NCI-H510A treated with DMSO at 0.1 percent for 48 hours (cell line): ENCODE data around the gene TBCK.
"Not testable (repeated sequence)": the region's sequence is repeated elsewhere in the genome, so short reads cannot be mapped to it uniquely, and the experiment has no call there.

Experiments
- DNase-seq: peaks from one replicate; lab custom pipeline; 2025; lab: John Stamatoyannopoulos, UW

Gene TBCK

DNA sequence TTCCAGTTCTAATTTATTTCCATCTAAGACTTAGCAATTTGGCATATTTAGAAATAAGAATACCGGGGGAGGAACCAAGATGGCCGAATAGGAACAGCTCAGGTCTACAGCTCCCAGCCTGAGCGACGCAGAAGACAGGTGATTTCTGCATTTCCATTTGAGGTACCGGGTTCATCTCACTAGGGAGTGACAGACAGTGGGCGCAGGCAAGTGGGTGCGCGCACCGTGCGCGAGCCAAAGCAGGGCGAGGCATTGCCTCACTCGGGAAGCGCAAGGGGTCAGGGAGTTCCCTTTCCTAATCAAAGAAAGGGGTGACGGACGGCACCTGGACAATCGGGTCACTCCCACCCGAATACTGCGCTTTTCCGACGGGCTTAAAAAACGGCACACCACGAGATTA lies 102.7 kb downstream of the TBCK start:
- DNase-seq, result not testable (repeated sequence)

DNA sequence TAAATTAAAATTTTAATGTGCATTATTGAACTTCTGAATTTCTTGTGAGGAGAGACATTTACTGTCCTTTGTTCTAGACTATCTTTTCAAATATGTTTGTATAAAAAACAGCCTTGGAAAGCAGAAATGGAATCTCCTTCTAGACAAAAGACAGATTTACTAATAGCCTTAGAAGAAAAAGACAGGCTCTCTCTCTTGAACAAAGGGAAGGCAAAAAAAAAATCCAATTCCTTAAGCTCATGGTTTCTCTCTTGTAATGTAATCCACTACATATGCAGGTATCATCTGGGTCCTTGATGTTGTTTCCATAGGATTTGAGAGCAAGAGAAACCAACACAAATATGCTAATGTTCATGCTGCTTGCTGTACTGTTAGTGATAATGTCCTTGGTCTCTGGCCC lies 106.0 kb downstream of the TBCK start:
- DNase-seq, result no peak

DNA sequence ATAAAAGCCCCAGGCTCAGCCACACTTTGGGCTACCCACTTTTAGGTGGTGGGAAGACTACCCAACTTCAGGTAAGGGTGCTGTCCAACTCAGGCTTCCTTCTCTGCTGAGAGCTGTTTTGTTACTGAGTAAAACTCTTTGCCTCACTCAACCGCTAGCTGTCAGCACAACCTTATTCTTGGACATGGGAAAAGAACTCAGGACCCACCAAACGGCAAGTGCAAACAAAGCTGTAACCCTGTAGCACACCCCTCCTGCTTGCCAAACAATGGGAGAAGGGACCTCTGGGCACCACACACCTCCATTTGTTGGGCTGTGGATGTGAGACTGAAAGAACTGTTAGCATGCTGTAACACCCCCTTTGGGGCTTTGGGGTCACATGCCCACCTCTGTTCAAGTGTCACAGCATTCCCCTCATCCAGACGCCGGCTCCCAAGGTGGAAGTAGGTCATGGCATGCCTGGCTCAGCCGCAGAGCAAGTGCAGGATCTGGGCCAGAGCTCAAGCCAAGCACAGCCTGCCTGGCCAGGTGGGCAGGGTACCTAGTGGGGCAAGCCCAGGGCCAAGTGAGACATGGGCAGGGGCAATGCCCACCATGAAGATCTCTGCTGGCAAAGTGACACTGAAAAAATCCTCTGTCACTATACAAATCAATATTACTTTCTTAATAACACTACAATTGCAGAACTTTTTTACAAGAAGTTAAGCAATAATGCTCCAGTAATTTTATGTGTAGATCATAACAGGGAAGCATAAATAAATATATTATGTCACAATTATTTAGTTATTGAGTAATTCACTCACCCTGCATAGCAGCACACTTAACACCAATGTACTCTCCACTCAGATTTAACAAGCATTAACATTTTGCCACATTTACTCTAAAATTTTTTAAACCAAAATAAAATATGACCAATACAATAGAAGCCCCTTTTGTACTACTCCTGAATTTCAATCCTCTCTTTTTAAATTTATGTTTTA lies 107.2 kb downstream of the TBCK start:
- DNase-seq, result no peak

DNA sequence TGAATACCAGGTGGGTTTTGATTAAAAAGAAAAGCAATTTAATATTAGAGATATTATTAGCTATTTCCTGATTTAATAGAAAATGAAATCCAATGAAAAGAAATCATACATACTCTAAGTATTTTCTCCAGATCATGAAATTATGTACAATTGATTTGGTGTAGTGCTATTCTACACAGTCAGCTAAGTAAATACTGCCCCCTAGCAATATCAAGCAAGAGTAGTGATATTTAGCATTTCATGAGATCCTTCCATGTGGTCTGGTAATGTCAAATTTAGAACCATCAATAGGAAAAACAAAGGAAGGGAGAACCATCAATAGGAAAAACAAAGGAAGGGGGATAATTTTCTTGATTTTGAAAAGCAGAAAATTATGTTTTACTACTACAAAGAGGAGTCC lies 114.6 kb downstream of the TBCK start:
- DNase-seq, result no peak

DNA sequence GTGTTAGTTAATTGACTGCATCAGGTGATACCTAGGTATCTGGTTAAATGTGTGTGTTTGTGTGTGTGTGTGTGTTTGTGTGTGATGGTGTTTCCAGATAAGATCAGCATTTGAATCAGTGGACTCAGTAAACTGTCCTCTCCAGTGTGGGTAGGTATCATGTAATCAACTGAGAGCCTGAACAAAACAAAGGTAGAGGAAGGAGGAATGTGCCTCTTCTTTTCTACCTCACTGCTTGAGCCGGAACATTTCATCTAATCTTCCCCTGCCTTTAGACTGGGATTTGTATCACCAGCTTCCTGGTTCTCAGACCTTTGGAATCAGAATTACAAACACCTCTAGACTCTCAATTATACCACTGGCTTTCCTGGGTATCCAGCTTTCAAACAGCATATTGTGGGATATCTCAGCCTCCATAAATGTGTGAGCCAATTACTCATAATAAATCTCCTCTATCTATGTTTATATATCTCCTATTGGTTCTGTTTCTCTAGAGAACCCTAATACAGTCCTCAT lies 120.5 kb downstream of the TBCK start:
- no peak for DNase-seq

DNA sequence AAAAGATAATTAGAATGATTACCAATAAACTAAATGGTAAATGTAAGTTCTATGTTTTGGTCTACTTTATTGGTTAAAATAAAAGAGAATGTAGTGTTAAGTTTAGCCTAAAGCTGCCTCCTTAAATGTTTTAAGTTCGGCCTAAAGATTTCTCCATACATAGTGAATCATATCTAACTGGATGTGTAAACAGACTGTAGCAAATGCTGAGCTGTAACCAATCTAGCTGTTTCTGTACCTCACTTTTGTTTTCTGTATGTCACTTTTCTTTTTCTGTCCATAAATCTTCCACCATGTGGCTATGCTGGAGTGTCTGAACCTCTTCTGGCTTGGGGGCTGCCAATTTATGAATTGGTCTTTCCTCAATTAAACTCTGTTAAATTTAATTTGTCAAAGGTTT lies 121.2 kb downstream of the TBCK start:
- no peak for DNase-seq

DNA sequence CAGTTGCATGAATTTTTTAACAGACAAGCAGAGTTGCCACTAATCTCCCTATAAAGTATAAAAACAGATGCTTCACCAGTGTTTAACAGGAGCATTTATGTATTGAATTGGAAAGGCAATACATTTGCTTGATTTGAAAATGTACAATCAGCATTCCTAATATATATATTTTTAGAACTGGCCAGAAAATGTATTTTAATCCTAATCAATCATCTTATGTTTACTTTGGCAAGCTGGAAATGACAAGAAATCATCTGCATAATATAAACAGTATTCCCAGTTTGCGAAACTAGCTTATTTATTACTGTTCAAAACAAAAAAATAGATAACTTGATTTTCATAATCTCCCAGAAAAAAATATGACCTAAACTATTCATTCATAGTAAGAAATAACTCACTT lies 123.9 kb downstream of the TBCK start:
- DNase-seq, result no peak

DNA sequence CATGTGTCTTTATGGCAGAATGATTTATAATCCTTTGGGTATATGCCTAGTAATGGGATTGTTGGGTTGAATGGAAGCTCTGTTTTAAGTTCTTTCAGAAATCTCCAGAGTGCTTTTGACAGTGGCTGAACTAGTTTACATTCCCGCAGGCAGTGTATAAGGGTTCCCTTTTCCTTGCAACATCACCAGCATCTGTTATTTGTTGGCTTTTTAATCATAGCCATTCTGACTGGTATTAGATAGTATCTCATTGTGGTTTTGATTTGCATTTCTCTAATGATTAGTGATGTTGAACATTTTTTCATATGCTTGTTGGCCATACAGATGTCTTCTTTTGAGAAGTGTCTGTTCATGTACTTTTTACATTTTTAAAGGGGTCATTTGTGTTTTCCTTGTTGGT lies 129.8 kb downstream of the TBCK start:
- DNase-seq, result no peak

DNA sequence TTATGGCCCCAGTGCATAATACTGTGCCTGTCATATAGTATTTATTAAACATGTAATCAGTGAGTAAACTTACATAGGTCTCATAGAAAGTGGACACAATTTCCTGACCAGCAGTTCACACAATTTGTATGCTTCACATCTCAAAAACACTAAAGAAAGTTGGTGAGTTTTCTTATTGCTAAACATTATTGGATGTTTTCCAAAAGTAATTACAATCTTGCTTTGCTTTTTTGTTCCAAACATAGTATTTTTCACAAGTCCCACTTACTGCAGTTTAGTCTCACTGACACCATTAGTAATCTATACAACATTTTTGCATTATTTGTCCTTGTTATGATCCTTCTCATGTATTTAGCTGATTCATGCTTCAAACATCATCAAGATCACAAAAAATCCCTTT lies 132.5 kb downstream of the TBCK start:
- no peak for DNase-seq

DNA sequence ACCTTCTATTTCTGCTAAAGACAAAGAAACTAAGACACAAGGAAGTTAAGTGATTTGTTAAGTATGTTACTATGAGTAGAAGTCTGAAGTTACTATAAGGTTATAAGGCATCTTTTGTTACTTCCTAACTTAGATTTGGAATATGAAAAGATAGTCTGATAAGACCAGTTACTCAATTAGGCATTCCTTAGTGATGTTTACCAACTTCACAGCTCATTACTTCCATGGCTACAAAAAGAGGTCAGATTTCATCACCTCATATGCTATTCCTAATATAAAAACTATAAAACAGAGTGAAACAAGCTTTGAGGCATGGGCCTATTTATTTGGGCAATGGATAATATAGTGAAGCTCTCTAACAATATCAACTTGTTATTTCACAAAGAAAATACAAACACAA lies 143.1 kb downstream of the TBCK start:
- no peak for DNase-seq

DNA sequence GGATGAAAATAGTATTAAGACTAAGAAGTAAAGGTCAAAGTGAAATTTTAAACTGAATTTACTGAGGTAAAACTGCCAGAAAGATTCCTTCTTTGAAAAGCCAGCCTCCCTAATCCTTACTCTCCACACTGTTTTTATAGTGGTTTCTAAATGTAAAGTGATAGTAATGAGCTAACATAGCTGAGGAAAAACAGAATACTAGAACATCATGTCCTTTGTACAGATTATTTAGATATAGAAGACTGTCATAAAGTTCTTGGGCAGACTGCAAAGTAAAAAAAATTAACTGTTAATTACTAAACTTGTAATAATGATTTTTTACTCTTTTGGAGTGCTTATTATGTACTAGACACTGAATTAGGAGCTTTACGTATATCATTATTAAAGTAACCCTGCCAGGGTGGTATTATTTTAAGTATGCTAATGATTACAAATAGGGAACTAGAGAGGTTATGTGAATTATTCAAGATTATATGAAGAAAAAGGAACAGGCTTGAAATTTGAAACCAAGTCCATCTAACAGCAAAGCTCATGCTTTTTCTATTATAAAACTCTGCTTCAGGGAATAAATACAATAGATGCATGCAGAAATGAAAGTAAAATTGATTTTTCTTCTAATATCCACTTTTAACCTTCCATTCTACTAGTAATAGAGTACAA lies 150.5 kb downstream of the TBCK start:
- DNase-seq, result no peak

DNA sequence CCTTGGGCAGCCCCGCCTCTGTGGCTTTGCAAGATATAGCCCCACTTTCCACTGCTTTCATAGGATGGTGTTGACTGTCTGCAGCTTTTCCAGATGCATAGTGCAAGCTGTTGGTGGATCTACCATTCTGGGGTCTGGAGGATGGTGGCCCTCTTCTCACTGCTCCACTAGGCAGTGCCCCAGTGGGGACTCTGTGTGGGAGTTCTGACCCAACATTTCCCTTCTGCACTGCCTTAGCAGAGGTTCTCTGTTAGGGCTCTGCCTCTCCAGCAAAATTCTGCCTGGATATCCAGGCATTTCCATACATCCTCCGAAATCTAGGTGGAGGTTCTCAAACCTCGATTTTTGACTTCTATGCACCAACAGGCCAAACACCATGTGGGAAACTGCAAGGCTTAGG lies 153.7 kb downstream of the TBCK start:
- DNase-seq, result no peak

DNA sequence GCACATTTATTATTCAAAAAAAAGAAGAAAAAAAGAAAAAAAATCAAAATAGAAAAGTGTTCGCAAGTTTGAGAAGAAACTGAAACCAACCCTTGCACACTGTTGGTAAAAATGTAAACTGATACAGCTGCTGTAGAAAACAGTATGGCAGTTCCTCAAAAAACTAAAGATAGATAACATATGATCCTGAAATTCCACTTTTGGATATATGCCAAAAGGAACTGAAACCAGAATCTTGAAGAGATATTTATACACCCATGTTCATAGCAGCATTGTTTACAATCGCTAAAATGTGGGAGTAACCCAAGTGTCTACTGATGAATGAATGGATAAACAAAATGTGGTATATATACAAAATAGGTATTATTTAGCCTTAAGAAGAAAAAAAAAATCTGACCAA lies 155.4 kb downstream of the TBCK start:
- DNase-seq, result no peak

DNA sequence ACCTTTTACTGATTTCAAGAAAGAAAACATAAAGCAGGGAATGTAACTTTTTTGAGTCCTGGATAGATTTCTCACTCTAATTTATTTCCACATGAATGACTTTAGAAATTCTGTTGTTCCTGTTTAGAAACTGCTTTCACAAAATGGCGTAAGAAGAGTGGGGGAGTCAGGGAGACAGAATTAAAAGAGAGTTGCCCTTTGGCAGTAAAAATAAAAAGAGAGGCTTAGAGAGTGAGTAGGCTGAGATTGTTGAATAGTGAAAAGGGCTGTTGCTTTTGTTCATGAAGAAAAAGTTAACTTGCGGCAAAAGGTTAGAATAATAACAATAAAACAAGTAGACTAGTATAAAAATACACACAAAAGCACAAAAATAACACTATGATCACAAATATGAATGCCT lies 166.1 kb downstream of the TBCK start:
- DNase-seq, result no peak

DNA sequence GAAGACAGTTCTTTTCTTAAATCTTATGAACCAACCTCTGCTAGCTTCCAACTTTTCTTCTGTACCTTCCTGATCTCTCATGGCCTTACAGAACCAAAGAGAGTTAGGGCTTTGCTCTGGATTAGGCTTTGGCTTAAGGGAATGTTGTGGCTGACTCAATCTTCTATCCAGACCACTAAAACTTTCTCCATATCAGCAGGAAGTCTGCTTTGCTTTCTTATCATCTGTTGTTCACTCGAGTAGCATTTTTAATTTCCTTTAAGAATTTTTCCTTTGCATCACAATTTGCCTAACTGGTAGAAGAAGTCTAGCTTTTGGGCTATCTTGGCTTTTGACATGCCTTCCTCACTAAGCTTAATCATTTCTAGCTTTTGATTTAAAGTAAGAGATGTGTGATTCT lies 167.0 kb downstream of the TBCK start:
- DNase-seq, result no peak

DNA sequence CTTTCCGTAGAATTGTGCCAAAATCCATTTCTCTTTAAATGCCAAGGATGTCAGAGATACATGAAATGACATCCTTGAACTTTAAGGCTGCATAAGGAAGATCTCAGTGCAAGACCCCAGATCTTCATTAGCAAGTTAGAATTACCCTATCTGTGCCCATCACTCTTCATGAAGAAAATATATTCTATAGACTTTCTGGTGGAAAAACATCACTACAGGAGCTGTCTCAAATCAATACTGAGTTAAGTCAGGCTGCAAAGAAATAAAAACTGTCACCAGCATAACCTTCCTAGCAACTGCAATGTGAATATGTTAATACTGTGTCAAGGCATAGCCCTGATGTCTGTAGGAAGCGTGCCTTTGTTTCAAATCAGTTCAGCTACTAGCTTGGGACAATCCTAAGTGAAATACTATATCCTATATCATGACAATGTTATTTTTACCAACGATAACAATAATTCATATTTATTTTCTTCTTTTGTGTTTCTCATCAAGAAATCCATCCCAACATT lies 173.3 kb downstream of the TBCK start:
- DNase-seq, result no peak

DNA sequence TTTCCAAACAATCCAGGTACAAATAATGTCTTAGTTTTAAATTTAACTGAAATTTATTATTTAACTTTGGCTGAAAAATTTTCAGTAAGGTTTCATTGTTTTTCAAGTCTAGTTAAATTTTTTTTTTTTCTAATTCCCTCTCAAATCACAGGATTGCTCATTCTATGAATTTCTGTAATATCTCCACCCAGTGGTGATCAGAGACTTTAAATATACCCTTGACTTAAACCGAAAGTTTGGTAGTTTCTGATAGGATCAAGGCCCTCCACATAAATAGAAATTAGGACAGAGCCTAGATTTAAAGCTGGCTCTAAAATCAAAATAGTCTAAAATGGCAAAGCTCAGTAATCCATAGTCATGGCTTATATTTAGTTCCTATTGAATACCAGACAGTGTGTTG lies 175.4 kb downstream of the TBCK start:
- no peak for DNase-seq

DNA sequence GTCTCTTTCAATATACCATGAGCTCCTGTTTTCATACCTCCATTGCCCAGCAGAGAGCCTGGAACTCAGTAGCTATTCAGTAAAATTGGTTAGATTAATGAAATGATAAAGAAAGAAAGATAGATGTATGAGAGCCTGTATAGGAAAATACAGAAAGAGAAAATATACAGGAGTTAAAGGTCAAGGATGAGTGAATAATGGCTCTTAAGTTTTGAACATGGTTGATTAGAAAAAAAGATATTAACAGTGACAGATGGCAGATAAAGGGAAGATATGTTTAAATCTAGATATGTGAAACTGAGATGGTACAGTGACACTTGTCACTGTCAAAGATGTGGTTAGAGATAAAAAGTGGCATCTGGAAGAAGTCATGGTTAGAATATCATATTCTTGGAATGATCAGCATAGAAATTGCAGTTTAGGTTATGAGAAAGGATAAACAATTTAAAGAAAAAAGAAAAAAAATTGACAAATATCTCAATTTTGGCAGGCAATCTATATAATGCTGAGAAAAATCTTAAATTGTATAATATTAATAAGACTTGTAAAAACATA lies 179.2 kb downstream of the TBCK start:
- DNase-seq, result no peak

DNA sequence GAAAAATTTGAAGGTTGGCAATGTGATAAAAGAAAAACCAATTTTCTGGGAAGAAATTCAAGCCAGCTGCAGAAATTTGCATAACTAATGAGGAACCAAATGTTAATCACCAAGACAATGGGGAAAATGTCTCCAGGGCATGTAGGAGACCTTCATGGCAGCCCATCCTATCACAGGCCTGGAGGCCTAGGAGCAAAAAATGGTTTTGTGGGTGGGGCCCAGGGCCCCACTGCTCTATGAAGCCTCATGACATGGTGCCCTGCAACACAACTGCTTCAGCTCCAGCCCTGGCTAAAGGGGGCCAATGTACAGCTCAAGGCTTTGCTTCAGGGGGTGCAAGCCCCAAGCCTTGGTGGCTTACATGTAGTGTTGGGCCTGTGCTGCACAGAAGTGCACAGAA lies 184.0 kb downstream of the TBCK start:
- no peak for DNase-seq

DNA sequence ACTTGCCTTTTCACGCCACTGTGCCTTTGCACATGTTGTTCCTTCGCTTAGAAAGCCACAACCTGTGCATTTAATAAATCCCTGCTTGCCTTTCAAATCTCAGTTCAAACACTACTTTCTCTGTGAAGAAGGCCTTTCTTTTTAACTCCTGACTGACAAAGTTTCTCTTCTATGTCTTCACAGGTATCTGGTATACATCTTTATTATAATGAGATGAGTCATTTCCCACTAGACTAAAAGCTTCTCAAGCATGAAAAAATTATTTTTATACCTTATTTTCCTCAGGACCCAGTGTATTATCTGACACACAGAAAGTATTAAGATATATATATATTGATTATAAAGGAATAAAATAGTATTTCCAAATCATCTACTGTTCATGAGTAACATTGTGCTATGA lies 189.9 kb downstream of the TBCK start:
- no peak for DNase-seq

DNA sequence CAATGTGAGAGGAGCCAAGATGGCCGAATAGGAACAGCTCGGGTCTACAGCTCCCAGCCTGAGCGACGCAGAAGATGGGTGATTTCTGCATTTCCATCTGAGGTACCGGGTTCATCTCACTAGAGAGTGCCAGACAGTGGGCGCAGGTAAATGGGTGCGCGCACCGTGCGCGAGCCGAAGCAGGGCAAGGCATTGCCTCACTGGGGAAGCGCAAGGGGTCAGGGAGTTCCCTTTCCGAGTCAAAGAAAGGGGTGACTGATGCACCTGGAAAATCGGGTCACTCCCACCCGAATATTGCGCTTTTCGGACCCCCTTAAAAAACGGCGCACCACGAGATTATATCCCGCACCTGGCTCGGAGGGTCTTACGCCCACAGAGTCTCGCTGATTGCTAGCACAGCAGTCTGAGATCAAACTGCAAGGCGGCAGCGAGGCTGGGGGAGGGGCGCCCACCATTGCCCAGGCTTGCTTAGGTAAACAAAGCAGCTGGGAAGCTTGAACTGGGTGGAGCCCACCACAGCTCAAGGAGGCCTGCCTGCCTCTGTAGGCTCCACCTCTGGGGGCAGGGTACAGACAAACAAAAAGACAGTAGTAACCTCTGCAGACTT lies 196.0 kb downstream of the TBCK start:
- DNase-seq, result not testable (repeated sequence)

DNA sequence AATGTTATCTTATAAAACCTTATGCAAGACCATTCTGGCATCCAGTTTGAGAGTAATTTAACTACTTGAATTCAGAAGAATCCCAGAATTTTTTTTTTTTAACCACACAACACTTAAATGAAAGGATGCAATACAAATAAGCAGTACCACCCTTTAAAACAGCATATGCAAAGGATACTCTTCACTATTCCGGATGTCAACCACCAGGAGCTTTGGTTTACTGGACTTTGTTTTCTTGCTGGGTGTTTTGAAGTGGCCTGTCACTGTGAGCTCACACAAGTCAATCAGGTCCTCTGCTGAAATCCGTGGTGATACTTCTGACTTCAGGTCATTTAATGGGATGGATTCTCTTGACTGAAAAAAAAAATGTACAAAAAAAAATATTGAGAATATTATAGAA lies 200.0 kb downstream of the TBCK start:
- DNase-seq, result no peak
